Coronary artery (tissue), 2 donors: ENCODE data around the gene NTM.

Source experiments
- DNase-seq: peaks from one replicate; pipeline ENCODE4 v3.0.0-alpha.2; 2017; ENCODE audit warnings: low spot score
- H3K27ac ChIP-seq, 2 donors: fragments of 200-600 bp; sonication (generic); one replicate each; pipeline ENCODE4 v1.5.1; 2016 to 2019
- H3K4me3 ChIP-seq: fragments of 200-600 bp; sonication (generic); 2 replicates; pipeline ENCODE4 v1.5.1; 2016; ENCODE audit warnings: mild to moderate bottlenecking, moderate library complexity
- CTCF ChIP-seq: fragments of 200-600 bp; sonication (generic); IDR thresholded peaks from one replicate; pipeline ENCODE4 v1.5.1; 2019; ENCODE audit warnings: antibody characterized with exemption

The NTM gene

DNA sequence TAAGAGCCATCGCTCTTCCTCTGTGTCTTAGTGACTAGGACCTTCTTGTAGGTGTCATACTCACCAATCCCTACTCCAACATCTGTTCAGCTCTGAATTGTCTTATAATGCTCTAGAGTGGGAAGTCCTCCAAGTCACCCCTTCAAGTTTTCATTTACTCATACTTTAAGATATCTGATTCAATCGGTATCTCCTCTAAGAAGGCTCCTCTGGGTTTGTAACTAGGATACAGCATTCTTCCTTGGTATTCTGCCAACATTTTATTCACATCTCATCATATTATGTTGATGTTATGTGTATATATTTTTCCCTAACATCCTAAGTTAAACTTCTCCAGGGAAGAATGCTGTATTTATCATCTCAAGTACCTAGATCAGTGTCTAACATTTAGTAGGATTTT lies 662.1 kb downstream of the NTM start:
- no peak overlapping the region for H3K4me3 ChIP-seq
- no peak overlapping the region for H3K27ac ChIP-seq
- no peak for DNase-seq
- no peak for TF ChIP-seq CTCF

DNA sequence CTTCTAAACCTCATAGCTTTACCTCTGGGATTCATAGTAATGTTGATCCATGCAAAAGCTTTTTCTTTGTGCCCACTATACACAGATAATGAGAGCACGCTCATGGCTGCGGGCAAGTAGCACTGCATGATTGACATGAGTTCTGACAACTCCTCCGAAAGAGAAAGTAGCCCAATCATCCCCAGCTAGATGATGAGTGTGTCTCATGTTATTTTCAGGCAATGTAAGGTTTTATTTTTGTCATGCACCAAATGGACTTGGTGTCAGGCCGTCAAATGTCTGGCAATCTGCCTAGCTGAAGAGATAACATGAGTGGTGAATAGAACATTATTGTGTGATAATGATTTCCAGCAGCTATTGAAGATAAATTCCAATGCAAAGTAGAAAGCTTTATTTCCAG lies 662.6 kb downstream of the NTM start:
- TF ChIP-seq CTCF = no peak
- Histone ChIP-seq H3K4me3 (no peak overlapping the region), H3K27ac (no peak overlapping the region)
- DNase-seq = no peak

GRCh38 chr11:132035228-132035627 lies 664.8 kb downstream of the NTM start:
- TF ChIP-seq CTCF = no peak
- no peak for DNase-seq
- Histone ChIP-seq H3K4me3 (no peak overlapping the region), H3K27ac (no peak overlapping the region)

- Histone ChIP-seq H3K4me3 (no peak overlapping the region), H3K27ac (no peak overlapping the region)
- no peak for TF ChIP-seq CTCF
- DNase-seq = no peak
Observed at GRCh38 chr11:132035766-132036165, 665.4 kb downstream of the NTM start.

GRCh38 chr11:132036220-132036619 lies 665.8 kb downstream of the NTM start:
- H3K27ac ChIP-seq = no peak overlapping the region
- TF ChIP-seq CTCF = no peak
- DNase-seq = no peak
- H3K4me3 ChIP-seq = no peak overlapping the region

GRCh38 chr11:132036746-132037466 lies 666.5 kb downstream of the NTM start:
- Histone ChIP-seq H3K4me3 (no peak overlapping the region), H3K27ac (no peak overlapping the region)
- DNase-seq = no peak
- no peak for TF ChIP-seq CTCF

DNA sequence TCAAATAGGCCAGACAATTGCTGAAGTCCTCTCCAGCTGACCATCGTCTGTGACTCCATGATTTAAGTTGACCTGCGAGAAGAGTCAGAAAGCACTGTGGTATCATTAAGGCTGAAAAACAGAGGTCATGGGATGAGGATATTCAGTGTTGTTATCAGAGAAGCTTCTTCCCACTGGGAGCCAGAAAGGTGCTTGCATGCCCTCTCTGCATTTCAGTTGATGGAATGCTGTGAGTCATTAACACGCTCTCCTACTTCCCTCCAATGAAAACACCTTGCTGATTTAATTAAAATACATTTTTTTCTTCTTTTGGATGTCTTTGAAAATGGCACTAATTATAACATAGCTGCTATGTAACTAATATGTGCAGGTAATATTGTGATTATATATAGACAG lies 667.0 kb downstream of the NTM start:
- TF ChIP-seq CTCF = no peak
- no peak overlapping the region for H3K4me3 ChIP-seq
- no peak for DNase-seq
- no peak overlapping the region for H3K27ac ChIP-seq
